H9 (cell line): ENCODE data around the gene HIVEP1. TPM values are rescaled to one million over a fixed set of nuclear protein-coding genes. Genes with fewer than 3 reads are reported as not detected.

Experiments used
- DNase-seq: peaks from one replicate; pipeline ENCODE4 v3.0.0-alpha.2; 2017
- H2AFZ ChIP-seq: one replicate; pipeline ENCODE4 v1.6.1; 2013; ENCODE audit warnings: mild to moderate bottlenecking, low read length, control low read depth, moderate library complexity
- H2AK5ac ChIP-seq: 2 replicates; pipeline ENCODE4 v1.6.1; 2013; ENCODE audit warnings: low read length, control low read depth, mixed read lengths; ENCODE audit not compliant: insufficient read length
- H2BK120ac ChIP-seq: one replicate; pipeline ENCODE4 v1.6.1; 2013; ENCODE audit warnings: low read depth, mild to moderate bottlenecking, low read length, control low read depth, inconsistent platforms; ENCODE audit not compliant: poor library complexity, severe bottlenecking
- H2BK12ac ChIP-seq: 2 replicates; pipeline ENCODE4 v1.6.1; 2013; ENCODE audit warnings: low read length, control low read depth, mixed read lengths, low read depth; ENCODE audit not compliant: insufficient read length
- H2BK15ac ChIP-seq: 2 replicates; pipeline ENCODE4 v1.6.1; 2013; ENCODE audit warnings: low read depth, low read length, control low read depth
- H2BK20ac ChIP-seq: one replicate; pipeline ENCODE4 v1.6.1; 2013; ENCODE audit warnings: low read depth, mild to moderate bottlenecking, low read length, control low read depth, inconsistent platforms; ENCODE audit not compliant: poor library complexity, severe bottlenecking
- H2BK5ac ChIP-seq: 2 replicates; pipeline ENCODE4 v1.6.1; 2013; ENCODE audit warnings: low read length, control low read depth, mixed read lengths; ENCODE audit not compliant: insufficient read length
- H3K14ac ChIP-seq: 2 replicates; pipeline ENCODE4 v1.6.1; 2013; ENCODE audit warnings: low read length, control low read depth; ENCODE audit not compliant: insufficient read depth
- H3K18ac ChIP-seq: 2 replicates; pipeline ENCODE4 v1.6.1; 2013; ENCODE audit warnings: low read depth, mild to moderate bottlenecking, mixed read lengths, low read length, control low read depth; ENCODE audit not compliant: insufficient read length
- H3K23ac ChIP-seq: 2 replicates; pipeline ENCODE4 v1.6.1; 2013; ENCODE audit warnings: low read length, control low read depth, mixed read lengths, low read depth; ENCODE audit not compliant: insufficient read length
- H3K23me2 ChIP-seq: 2 replicates; pipeline ENCODE4 v1.6.1; 2013; ENCODE audit warnings: low read depth, mild to moderate bottlenecking, mixed read lengths, low read length, control low read depth; ENCODE audit not compliant: insufficient read length, poor library complexity, severe bottlenecking
- H3K27ac ChIP-seq: 2 replicates; pipeline ENCODE4 v1.5.1; 2013; ENCODE audit warnings: low read length, control low read depth, mixed read lengths, low read depth; ENCODE audit not compliant: insufficient read length
- H3K27me3 ChIP-seq: 2 replicates; pipeline ENCODE4 v1.6.1; 2013; ENCODE audit warnings: low read length, control low read depth, inconsistent platforms; ENCODE audit not compliant: insufficient read depth
- H3K4ac ChIP-seq: 2 replicates; pipeline ENCODE4 v1.6.1; 2013; ENCODE audit warnings: low read depth, mild to moderate bottlenecking, control low read depth, inconsistent platforms, low read length, moderate library complexity
- H3K4me1 ChIP-seq: 2 replicates; pipeline ENCODE4 v1.6.1; 2013; ENCODE audit warnings: low read length, control low read depth, inconsistent platforms; ENCODE audit not compliant: insufficient read depth
- H3K4me2 ChIP-seq: 2 replicates; pipeline ENCODE4 v1.6.1; 2013; ENCODE audit warnings: low read length, control low read depth, mixed read lengths; ENCODE audit not compliant: insufficient read length, insufficient read depth
- H3K56ac ChIP-seq: 2 replicates; pipeline ENCODE4 v1.6.1; 2013; ENCODE audit warnings: low read depth, mild to moderate bottlenecking, mixed read lengths, low read length, control low read depth; ENCODE audit not compliant: insufficient read length
- H3K79me1 ChIP-seq: 2 replicates; pipeline ENCODE4 v1.6.1; 2013; ENCODE audit warnings: low read depth, mild to moderate bottlenecking, moderate library complexity, low read length, control low read depth, inconsistent platforms; ENCODE audit not compliant: insufficient read depth, poor library complexity, severe bottlenecking
- H3K79me2 ChIP-seq: 2 replicates; pipeline ENCODE4 v1.6.1; 2013; ENCODE audit warnings: low read length, control low read depth, inconsistent platforms; ENCODE audit not compliant: insufficient read depth
- H3K9ac ChIP-seq: 2 replicates; pipeline ENCODE4 v1.6.1; 2013; ENCODE audit warnings: low read length, control low read depth, mixed read lengths; ENCODE audit not compliant: insufficient read length; ENCODE audit errors: extremely low read depth
- H3K9me3 ChIP-seq: one replicate; pipeline ENCODE4 v1.6.1; 2013; ENCODE audit warnings: low read depth, low read length, inconsistent platforms; ENCODE audit not compliant: control insufficient read depth
- H3T11ph ChIP-seq: one replicate; pipeline ENCODE4 v1.6.1; 2013; ENCODE audit warnings: mild to moderate bottlenecking, low read length, control low read depth, inconsistent platforms
- H4K20me1 ChIP-seq: one replicate; pipeline ENCODE4 v1.6.1; 2013; ENCODE audit not compliant: control insufficient read depth, insufficient read length, insufficient read depth
- H4K5ac ChIP-seq: 2 replicates; pipeline ENCODE4 v1.6.1; 2013; ENCODE audit warnings: low read depth, mild to moderate bottlenecking, mixed read lengths, low read length, control low read depth; ENCODE audit not compliant: insufficient read length
- H4K8ac ChIP-seq: replicated peaks from 2 replicates; pipeline ENCODE4 v1.6.1; 2013; ENCODE audit warnings: low read length, control low read depth, mixed read lengths, low read depth; ENCODE audit not compliant: insufficient read length
- H4K91ac ChIP-seq: 2 replicates; pipeline ENCODE4 v1.6.1; 2013; ENCODE audit warnings: low read depth, mild to moderate bottlenecking, moderate library complexity, mixed read lengths, low read length, control low read depth; ENCODE audit not compliant: insufficient read length
- H3K27ac Mint-ChIP-seq, 3 experiments: 2 replicates in 2 of 3; 3 replicates in 1 of 3; pipeline ENCODE4 v1.8.0; 2020 to 2021; ENCODE audit warnings: mixed read lengths in 3 of 3, mild to moderate bottlenecking in 1 of 3, moderate library complexity in 1 of 3
- H3K27me3 Mint-ChIP-seq: 2 replicates; pipeline ENCODE4 v1.8.0; 2021; ENCODE audit warnings: low read depth, mild to moderate bottlenecking, moderate library complexity, mixed read lengths
- H3K36me3 Mint-ChIP-seq, 3 experiments: 2 replicates in 2 of 3; 3 replicates in 1 of 3; pipeline ENCODE4 v1.8.0; 2020 to 2021; ENCODE audit warnings: low read depth in 3 of 3, mixed read lengths in 3 of 3; ENCODE audit not compliant: insufficient read depth in 1 of 3
- H3K4me1 Mint-ChIP-seq, 2 experiments: 2 replicates each; pipeline ENCODE4 v1.8.0; 2020; ENCODE audit warnings: mixed read lengths in 2 of 2
- H3K4me3 Mint-ChIP-seq, 2 experiments: 2 replicates in 1 of 2; 3 replicates in 1 of 2; pipeline ENCODE4 v1.8.0; 2020 to 2021; ENCODE audit warnings: mild to moderate bottlenecking in 2 of 2, mixed read lengths in 2 of 2, moderate library complexity in 1 of 2
- H3K9me3 Mint-ChIP-seq, 2 experiments: 2 replicates in 1 of 2; 3 replicates in 1 of 2; pipeline ENCODE4 v1.8.0; 2020; ENCODE audit warnings: mild to moderate bottlenecking in 2 of 2, mixed read lengths in 2 of 2, moderate library complexity in 1 of 2
- WGBS: extraction: QIAGEN DNeasy Blood & Tissue Kit; methylation state at CpG from one replicate; pipeline ENCODE4 v1.1.7; 2013; ENCODE audit warnings: missing lambda C conversion rate, low lambda C conversion rate, mixed read lengths; ENCODE audit not compliant: insufficient read length; ENCODE audit errors: extremely low coverage; 5-methylcytosine and 5-hydroxymethylcytosine counted together
- total RNA-seq: library from RNA; stranded (reverse); gene quantifications from 2 replicates; pipeline ENCODE4 v1.2.1, GENCODE V29; 2021
- TF ChIP-seq, protein P1 (sequence below): fragments of 200-600 bp; sonication (generic); conservative IDR thresholded peaks from 3 replicates; pipeline ENCODE4 v1.8.0; 2021; ENCODE audit warnings: antibody characterized with exemption, mild to moderate bottlenecking

HIVEP1 gene
- total RNA-seq, 1 experiment from 2014 or later, result 44.2 TPM

DNA sequence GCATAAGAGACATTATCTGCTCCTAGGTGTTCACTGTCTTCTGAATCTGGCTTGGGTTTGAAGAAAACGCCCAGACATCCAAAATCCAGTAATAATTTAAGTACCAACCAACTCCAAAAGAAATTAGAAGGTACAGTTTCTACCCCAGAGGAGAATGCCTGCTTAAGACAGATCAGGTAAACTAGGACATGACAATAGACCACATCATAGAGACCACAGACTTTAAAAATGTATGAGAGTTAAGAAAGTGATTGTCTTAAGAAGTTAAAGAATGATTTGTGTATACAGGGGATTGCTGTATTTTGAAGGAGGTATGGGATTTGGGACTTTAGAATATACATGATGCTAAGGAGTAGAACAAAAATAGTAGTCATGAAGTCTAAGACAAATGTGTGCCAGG is 157.3 kb downstream of the HIVEP1 start:
- no peaks in the 10 kb centered on the region for H3K79me1 ChIP-seq
- no peak overlapping the region for H4K8ac ChIP-seq
- H3K23me2 ChIP-seq, result no peaks in the 10 kb centered on the region

More for the DNA sequence above, 157.3 kb downstream of the HIVEP1 start:
- H3K27me3 ChIP-seq, result no peaks in the 10 kb centered on the region
- H3K56ac ChIP-seq, result no peak overlapping the region
- no peaks in the 10 kb centered on the region for H4K20me1 ChIP-seq
- DNase-seq, result no peak
- no peak overlapping the region for H3K27ac Mint-ChIP-seq
- TF ChIP-seq, protein P1, sequence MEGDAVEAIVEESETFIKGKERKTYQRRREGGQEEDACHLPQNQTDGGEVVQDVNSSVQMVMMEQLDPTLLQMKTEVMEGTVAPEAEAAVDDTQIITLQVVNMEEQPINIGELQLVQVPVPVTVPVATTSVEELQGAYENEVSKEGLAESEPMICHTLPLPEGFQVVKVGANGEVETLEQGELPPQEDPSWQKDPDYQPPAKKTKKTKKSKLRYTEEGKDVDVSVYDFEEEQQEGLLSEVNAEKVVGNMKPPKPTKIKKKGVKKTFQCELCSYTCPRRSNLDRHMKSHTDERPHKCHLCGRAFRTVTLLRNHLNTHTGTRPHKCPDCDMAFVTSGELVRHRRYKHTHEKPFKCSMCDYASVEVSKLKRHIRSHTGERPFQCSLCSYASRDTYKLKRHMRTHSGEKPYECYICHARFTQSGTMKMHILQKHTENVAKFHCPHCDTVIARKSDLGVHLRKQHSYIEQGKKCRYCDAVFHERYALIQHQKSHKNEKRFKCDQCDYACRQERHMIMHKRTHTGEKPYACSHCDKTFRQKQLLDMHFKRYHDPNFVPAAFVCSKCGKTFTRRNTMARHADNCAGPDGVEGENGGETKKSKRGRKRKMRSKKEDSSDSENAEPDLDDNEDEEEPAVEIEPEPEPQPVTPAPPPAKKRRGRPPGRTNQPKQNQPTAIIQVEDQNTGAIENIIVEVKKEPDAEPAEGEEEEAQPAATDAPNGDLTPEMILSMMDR, result no peak
- no peaks in the 10 kb centered on the region for H3K79me2 ChIP-seq
- H2AFZ ChIP-seq, result no peak overlapping the region
- WGBS, result no CpG with 5 or more reads among the region's 1 CpG
- H3K9ac ChIP-seq, result no peak overlapping the region
- peaks cover 0 to 4% (median 2%) of the 10 kb centered on the region in 3 experiments; a peak in 4 of 7 replicates for H3K36me3 Mint-ChIP-seq
- H3K18ac ChIP-seq, result no peak overlapping the region
- H3K4me1 Mint-ChIP-seq, result peaks cover 27% of the 10 kb centered on the region in 2 experiments
- no peak overlapping the region for H2BK20ac ChIP-seq
- H4K91ac ChIP-seq, result no peak overlapping the region
- no peak overlapping the region for H3K27ac ChIP-seq
- no peak overlapping the region for H3T11ph ChIP-seq
- H3K9me3 ChIP-seq, result no peaks in the 10 kb centered on the region
- H2AK5ac ChIP-seq, result no peak overlapping the region
- H2BK15ac ChIP-seq, result no peak overlapping the region
- no peak overlapping the region for H3K4me3 Mint-ChIP-seq
- H3K27me3 Mint-ChIP-seq, result no peaks in the 10 kb centered on the region
- no peak overlapping the region for H3K4ac ChIP-seq
- no peak overlapping the region for H2BK12ac ChIP-seq
- H2BK120ac ChIP-seq, result no peak overlapping the region
- H3K23ac ChIP-seq, result no peak overlapping the region
- H3K14ac ChIP-seq, result no peak overlapping the region
- H4K5ac ChIP-seq, result no peak overlapping the region
- no peak overlapping the region for H2BK5ac ChIP-seq
- no peaks in the 10 kb centered on the region for H3K9me3 Mint-ChIP-seq
- H3K4me1 ChIP-seq, result peaks cover 2% of the 10 kb centered on the region; the same call in 1 of the 2 replicates
- no peak overlapping the region for H3K4me2 ChIP-seq
